OCI-LY3 (cell line): Measurements from ENCODE around the gene DOCK2.

Experiments
- CTCF ChIP-seq: fragments of 200-600, 300-600 bp; sonication (generic); IDR thresholded peaks from 2 replicates; pipeline ENCODE4 v1.5.1; 2014; ENCODE audit warnings: antibody characterized with exemption, low read length, low read depth
- EZH2phosphoT487 ChIP-seq: fragments of 200-600 bp; shearing (Covaris generic); IDR thresholded peaks from 2 replicates; pipeline ENCODE4 v1.6.1; 2018; ENCODE audit warnings: antibody characterized with exemption, mixed run types, low read depth

GRCh38 chr5:169637549-169638121 is 560 bp downstream of the DOCK2 start:
- TF ChIP-seq CTCF: no peak
- TF ChIP-seq EZH2phosphoT487: no peak
